Inflammatory macrophage (primary cell): ENCODE data around the gene PDGFA.

Experiments used
- DNase-seq, 2 donors: peaks; one replicate each; pipeline ENCODE4 v3.0.0-alpha.2; 2020 to 2022
- total RNA-seq, 18 experiments: gene quantifications; one replicate each; lab custom pipeline; 2026; ENCODE audit warnings: mixed read lengths in 6 of 18, inconsistent platforms in 2 of 18; lab: John Stamatoyannopoulos, UW

PDGFA gene
- 1.3 to 10.0 (median 2.5) reads per million in 18 experiments for total RNA-seq

- peak; percentile 21 to 45 for DNase-seq
Measured at GRCh38 chr7:519484-520390, at the start of gene PDGFA. TSS of gene PDGFA (minus strand) at chr7:519846. CDS start at chr7:519001, 845 bp downstream.

GRCh38 chr7:568031-568951 lies 48.6 kb upstream of the PDGFA start:
- DNase-seq = no peak

GRCh38 chr7:567305-567883 lies 47.7 kb upstream of the PDGFA start:
- no peak for DNase-seq

GRCh38 chr7:566100-566499 lies 46.5 kb upstream of the PDGFA start:
- no peak for DNase-seq

- no peak for DNase-seq
Measured at GRCh38 chr7:564176-564865, 44.7 kb upstream of the PDGFA start.

GRCh38 chr7:563629-564170 lies 44.1 kb upstream of the PDGFA start:
- no peak for DNase-seq

GRCh38 chr7:562789-563628 lies 43.4 kb upstream of the PDGFA start:
- no peak for DNase-seq

- no peak for DNase-seq
Measured at GRCh38 chr7:562374-562675, 42.7 kb upstream of the PDGFA start.

GRCh38 chr7:561631-562373 lies 42.2 kb upstream of the PDGFA start:
- no peak for DNase-seq

- no peak for DNase-seq
Measured at GRCh38 chr7:560966-561630, 41.5 kb upstream of the PDGFA start.

- DNase-seq = no peak
Measured at GRCh38 chr7:559396-559705, 39.7 kb upstream of the PDGFA start.

- DNase-seq = no peak
Measured at GRCh38 chr7:557558-557881, 37.9 kb upstream of the PDGFA start.

GRCh38 chr7:556837-557557 lies 37.4 kb upstream of the PDGFA start:
- no peak for DNase-seq

GRCh38 chr7:556291-556826 lies 36.7 kb upstream of the PDGFA start:
- DNase-seq = no peak

- DNase-seq = no peak
Measured at GRCh38 chr7:555551-556160, 36.0 kb upstream of the PDGFA start.

- no peak for DNase-seq
Measured at GRCh38 chr7:553636-554111, 34.0 kb upstream of the PDGFA start.

GRCh38 chr7:552868-553635 lies 33.4 kb upstream of the PDGFA start:
- no peak for DNase-seq
